Prostate gland (tissue), 2 donors: ENCODE results near the gene ATOSB.

Source experiments
- CTCF ChIP-seq, 4 experiments: fragments of 200-600 bp in 2 of 4; fragments of 450-650 bp in 2 of 4; sonication (generic) in 2 of 4; IDR thresholded peaks; 1 replicate in 3 of 4; 2 replicates in 1 of 4; pipeline ENCODE4 v1.5.1; 2016 to 2019; ENCODE audit warnings: antibody characterized with exemption in 4 of 4, mild to moderate bottlenecking in 2 of 4, moderate library complexity in 2 of 4
- POLR2AphosphoS5 ChIP-seq: sonication (generic); formaldehyde crosslinking; IDR thresholded peaks from one replicate; pipeline ENCODE4 v1.6.1; 2017; ENCODE audit warnings: antibody characterized with exemption

GRCh38 chr9:35114840-35115628 lies 628 bp downstream of the ATOSB start:
- no peak for TF ChIP-seq CTCF (IDR thresholded peaks at IDR 0.05)
- TF ChIP-seq POLR2AphosphoS5 = no peak
